ENCODE data around the gene LSM5.

The LSM5 gene

DNA sequence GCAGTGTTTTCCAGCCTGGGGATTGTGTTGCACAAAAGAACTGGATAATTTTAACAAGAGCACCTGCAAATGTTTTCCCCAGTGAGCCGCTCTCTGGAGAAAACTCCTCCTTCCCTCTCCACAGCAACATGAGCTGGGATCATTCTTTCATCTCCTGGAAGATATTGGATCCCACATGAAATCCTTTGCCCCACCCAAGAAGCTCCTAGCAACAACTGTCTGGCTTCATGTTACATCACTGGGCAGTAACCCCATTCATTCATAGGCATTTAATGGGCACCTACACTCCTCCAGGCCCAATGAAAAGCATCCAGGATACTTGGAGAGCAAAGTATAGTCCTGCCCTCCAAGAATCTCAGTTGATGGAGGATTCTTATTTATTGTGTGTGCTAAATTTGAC is 27.2 kb downstream of the LSM5 start:
- DNase-seq (ENCODE audit: low read depth in 2 of 2, low spot score in 1 of 2): no peak

DNA sequence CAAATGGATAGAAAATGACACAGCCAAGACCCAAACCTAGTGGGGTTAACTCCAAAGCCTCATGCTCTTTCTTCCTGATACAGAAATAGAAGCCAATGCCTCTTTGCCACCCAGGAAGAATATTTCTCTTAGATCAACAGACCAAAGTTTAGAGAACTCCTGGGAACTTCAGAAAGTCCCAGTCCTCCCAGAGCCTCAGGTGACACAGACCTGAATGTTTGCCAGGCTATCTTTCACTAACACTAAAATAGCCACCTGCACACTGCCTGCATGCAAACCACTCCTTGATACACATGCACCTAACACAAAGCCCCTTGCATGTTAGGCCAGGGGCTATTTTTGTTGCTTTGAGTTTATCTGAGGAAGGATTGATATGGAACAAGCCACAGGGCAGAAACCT is 27.7 kb downstream of the LSM5 start:
- no peak for DNase-seq (ENCODE audit: low read depth in 2 of 2, low spot score in 1 of 2)

DNA sequence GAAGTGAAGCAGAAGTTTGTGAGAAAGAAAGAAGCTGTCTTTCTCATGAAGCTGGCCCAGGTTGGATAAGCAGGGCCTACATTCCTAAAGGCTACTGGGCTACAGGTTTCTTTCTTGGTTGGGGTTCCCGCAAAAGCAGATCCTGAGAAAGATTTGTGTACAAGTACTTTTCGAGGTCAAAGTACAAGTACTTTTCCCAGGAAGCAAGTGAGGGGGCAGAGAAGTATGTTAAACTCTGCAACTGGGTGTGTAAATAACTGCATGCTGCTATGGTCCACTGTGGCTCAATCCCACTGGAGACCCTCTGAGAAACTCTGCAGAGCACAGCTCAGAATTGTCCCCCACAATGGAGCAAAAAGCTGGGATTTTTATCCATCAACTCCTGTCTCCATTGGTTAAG is 28.7 kb downstream of the LSM5 start:
- no peak for DNase-seq (ENCODE audit: low read depth in 2 of 2, low spot score in 1 of 2)

DNA sequence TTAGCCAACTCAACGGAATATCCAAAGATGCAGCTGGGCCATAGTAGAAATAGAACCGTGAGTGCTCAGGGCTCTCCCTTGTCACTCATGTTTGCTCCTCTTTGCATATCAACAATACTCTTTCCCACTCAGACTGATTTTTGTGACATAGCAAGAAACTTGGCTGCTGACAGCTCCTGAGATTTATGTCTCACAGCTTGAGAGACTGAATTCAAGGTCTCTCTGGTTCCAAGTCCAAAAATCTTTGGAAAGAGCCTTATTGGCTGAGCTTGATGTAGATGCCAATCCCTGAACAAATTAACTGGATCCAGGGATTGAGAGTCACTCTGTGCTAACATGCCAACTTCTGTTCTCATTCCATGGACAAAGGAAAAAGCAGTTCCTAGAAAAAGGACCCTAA is 30.4 kb downstream of the LSM5 start:
- DNase-seq (ENCODE audit: low read depth in 2 of 2, low spot score in 1 of 2): no peak

DNA sequence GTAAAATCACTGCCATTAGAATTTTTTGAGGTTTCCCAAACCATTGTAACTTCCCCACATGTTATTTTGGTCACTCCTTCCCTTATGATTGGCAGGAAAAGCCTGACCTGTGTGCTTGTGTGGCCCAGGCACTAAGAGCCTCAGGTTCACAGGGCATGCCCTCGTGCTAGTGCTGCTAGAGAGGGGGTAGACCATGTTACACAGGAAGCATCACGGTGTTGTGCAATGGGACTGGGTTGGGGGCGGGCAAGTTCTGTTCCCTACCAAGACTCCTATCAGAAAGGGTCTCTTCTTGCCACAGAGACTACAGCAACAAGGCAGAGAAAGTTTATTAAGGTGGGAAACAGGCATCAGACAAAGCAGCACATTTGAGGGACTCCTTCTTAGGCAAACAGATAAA is 32.2 kb downstream of the LSM5 start:
- no peak for DNase-seq (ENCODE audit: low read depth in 2 of 2, low spot score in 1 of 2)

DNA sequence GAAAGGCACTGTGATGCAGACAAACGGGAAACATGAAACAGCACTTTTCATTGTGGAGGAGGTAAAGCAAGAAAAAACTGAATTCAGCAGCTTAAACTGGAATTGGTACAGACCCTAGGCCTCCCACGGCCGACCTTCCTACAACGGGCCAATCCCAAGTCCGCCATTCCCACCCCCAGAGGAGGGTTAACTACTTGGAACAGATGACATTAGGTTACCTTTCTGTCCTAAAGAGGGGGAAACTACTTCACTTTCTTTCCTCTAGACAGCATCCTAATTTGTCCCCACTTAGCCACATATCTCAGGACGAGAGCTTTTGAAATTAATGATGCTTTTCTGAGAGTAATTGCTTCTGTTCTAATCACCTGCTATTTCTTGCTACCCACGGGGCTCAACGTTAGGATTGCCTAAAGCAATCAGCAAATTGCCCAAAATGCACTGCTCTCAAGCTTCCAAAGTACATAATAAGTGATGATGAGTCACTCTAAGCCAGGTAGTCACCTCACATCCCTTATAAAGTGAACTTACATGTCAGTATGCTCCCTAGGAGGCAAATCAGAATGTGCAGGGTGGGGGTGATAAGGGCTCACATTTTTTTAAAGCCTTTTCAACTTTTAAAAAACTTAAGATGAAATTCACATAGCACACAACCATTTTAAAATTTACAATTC is 36.7 kb downstream of the LSM5 start:
- no peak for DNase-seq (ENCODE audit: low read depth in 2 of 2, low spot score in 1 of 2)

DNA sequence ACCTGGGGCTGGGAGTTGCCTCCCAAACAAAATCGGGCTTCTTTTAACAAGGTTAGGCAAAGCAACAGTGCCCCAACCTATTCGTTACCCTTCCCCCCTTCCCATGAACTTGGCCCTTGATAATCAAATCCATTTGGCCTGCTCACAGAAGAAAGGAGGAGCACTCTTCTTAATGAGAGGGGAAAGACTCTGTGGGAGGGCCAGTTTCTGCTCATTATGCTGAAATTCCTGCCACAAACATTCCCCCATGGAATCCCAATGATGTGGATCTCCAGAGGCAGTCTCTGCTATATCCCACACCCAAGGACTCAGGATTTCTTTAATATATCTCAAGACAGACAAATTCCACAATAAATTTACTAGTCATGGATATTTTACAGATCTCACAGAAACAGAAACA is 43.0 kb downstream of the LSM5 start:
- DNase-seq (ENCODE audit: low read depth in 2 of 2, low spot score in 1 of 2): no peak

DNA sequence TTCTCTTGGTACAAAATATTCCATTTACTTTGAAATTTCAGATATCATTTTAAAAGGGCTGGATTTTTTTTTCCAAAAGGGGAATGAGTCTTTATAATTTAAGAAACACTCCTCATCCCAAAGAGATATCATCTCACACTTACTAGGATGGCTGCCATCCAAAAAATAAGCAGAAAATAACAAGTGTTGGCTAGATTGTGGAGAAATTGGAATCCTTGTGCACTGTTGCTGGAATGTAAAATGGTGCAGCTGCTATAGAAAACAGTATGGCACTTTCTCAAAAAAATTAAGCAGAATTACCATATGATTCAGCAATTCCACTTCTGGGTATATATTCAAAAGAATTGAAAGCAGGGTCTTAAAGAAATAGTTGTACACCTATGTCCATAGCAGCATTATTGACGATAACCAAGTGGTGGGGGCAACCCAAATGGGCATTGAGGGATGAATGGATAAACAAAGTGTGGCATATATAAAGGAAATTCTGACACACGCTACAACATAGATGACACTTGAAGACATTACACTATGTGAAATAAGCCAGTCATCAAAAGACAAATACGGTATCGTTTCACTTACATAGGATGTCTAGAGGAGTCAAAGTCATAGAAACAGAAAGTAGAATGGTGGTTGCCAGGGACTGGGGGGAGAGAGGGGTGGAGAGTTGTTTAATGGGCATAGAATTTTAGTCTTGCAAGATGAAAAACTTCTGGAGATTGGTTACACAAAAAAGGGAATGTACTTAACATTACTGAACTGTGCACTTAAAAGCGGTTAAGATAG is 53.8 kb downstream of the LSM5 start:
- no peak for DNase-seq (ENCODE audit: low read depth in 2 of 2, low spot score in 1 of 2)
